GM21529 (cell line): ENCODE results near the gene GAREM2.

Source experiments
- ATAC-seq: cut with Tn5 transposase; IDR thresholded peaks from one replicate; pipeline ENCODE4 v1.9.1; 2021; ENCODE audit not compliant: unreplicated experiment

The GAREM2 gene

DNA sequence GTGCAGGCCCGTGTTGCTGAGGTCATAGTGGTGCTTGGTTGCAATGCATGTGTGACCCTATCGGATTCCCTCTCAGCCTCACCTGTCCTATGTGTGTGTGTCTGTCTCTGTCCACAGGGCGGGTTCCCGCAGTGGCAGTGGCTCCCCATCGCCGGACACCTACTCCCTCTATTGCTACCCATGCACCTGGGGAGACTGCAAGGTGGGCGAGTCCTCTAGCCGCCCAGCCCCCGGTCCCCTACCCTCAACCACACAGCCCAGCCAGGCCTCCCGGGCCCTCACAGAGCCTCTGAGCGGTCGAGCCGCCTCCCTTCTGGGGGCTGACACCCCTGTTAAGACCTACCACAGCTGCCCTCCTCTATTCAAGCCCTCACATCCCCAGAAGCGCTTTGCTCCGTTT, 14.2 kb downstream of the GAREM2 start:
- ATAC-seq: no peak

DNA sequence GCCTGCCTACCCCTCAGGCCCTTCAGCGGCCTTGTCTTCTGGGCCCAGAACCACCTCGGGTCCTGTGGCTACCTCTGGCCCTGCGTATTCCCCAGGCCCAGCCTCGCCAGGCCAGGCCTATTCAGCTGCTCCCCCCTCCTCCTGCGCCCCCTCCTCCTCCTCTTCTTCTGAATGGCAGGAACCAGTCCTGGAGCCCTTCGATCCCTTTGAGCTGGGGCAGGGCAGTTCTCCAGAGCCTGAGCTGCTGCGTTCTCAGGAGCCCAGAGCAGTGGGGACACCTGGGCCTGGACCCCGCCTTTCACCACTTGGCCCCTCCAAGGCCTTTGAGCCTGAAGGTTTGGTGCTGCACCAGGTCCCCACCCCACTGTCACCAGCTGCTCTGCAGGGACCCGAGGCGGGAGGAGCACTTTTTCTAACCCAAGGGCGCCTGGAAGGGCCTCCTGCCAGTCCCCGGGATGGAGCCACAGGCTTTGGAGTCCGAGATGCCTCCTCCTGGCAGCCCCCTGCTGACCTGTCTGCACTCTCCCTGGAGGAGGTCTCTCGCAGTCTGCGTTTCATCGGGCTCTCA, 14.7 kb downstream of the GAREM2 start:
- no peak for ATAC-seq

DNA sequence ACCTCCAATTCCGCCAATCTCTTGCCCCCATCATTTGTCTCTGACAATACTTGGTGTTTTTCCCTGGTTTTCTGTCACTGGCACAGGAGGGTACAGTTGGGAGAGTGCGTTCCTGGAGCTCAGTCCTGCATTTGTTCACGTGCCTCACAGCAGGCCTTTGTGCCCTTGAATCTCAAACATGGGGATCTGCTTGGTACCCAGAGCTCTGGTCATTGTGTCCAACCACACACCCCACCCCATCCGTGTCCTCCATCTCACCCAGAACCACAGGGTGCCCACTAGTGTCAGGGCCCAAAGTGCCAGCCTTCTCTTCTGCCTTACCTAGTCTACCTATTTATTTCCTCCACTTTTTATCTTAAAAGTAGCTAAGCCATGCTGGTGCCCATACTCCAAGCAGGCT, 16.2 kb downstream of the GAREM2 start:
- no peak for ATAC-seq

DNA sequence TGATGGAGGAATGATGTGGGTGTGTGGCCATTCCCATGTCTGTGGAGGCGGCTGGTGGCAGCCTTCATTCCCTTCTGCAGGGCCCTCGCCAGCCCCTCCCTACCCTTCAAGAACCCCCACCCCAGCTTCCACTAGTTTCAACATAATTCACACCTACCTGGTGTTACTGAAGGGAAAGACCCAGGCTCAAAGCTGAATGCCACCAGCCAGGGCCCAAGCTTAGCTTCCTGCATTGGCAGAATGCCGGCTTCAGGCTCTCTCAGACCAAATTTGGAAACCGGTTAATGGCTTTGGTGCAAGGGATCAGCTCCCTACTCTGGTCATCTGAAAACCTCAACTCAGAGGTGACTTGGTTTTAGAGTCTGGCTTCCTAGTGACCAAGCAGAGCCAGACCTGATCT, 16.9 kb downstream of the GAREM2 start:
- ATAC-seq: no peak

DNA sequence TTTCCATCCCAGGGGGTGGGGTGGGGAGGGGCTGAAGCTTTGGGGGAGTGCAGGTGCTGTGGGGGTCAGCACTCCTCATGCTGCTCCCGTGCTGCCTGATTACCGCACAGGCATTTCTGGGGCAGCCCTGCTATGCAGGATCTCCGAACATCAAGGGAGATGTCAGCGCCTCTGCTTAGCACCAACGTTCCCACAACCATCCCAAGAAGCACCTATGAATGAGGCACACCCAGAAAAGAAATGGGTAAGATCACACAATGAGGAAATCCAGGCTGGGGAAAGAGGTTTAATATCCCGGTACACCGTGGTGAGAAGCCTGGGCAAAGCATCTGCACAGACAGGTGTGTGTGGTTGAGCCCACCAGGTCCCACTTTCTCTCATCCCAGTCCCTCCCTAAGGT, 17.5 kb downstream of the GAREM2 start:
- no peak for ATAC-seq

DNA sequence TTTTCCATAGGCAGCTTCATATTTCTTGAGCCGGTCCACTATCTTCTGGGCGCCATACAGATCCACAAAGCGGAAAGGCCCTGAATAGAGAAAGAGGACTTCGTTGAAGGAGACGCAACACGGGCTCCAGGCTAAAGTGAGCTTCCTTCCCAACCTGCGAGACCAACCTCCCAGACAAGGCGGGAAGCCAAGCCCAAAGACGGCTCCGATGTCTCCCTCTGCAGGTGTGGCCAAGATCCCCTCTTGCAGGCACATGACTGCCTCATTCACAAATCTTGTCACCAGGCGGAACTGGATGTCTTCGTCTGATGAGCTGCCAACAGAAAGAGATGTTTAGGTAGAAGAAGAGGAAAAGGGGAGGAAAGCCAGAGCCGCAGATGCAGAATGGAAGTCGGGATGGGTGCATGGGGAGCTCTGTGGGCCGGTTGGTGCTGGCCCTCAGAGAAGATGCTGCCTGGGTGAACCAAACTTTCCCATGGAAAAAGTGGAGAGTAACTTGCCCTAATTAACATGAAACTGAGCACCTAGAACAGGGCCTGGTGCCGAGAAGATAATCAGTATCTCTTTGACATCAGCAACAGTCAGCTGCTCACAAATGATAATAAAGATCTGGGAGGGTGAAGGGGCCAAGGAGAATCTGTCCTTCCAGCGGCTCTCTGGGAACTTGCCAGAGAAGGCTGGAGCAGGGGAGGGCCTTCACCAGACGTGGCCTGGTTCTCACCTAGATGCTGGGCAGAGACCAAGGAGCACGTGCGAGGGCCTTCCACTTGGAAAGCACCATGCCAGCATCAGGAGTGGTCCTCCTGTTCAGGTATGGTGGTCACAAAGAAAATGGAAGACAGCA, 18.6 kb downstream of the GAREM2 start:
- no peak for ATAC-seq

DNA sequence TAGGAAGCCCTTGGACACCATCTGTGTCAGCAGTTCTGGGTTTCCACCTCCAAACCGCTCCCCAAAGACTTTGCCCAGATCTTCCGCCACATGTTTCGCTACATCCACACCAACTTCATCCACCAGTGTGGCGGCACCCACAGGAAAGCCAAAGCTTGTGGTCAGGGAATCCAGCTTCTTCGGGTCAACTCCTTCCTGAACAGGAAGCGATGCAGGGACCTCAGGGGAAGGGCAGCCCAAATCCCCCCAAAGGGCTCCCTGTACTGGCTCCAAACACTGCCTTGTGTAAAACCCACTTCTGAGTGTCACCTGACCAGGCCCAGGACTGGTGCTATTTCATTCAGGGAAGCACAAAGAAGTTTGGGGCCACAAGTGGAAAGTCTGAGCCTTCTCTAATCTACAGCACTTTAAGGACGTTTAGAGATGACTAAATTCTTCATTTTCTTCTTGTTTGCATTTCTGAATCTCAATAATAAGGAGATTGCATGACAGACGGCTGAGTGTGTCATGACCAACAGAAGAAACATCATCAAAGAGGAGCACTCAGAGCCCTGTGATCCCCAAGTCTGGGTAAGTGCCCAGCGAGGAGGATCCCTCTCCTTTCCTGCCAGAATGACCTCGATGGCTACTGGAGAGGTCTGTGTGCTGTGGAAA, 20.8 kb downstream of the GAREM2 start:
- no peak for ATAC-seq

DNA sequence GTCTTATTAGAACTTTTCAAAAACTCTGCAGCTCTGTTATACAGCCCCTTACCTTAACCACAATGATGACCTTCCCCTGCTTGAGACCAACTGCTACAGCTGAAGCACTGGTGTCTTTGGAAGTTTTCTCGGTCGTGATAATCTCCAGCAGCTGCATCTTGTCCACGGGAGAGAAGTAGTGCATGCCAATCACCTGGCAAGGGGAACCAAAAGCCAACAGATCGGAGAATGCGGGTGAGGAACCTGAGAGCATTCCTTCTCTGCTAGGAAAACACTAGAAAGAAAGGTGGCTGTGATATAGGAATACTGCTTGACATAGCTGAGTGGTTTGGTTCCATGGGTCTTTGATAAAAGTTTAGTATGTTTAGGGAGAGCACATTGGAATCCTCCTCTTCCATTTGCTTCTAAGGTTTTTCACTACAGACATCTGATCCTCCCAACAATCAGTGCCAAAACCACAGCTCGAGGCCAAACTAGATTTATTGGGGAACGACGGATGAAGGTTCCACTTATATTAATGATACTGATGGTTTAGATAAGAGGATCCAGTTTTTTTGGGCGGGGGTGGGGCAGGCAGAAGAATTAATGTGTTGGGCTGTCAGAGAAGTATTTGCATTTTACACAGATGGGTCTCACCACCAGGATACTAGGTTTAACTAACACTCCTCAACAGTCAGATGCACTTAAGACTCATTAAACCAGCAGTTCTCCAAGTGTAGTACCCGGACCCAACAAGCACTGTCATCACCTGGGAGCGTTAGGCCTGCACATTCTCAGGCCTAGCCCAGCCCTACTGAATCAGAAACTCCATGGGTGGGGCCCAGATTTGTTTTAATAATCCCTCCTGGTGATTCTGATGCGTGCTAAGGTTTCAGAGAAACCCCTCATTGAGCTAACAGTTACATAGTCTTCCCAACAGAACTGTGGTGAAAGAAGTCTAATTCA, 22.4 kb downstream of the GAREM2 start:
- no peak for ATAC-seq

DNA sequence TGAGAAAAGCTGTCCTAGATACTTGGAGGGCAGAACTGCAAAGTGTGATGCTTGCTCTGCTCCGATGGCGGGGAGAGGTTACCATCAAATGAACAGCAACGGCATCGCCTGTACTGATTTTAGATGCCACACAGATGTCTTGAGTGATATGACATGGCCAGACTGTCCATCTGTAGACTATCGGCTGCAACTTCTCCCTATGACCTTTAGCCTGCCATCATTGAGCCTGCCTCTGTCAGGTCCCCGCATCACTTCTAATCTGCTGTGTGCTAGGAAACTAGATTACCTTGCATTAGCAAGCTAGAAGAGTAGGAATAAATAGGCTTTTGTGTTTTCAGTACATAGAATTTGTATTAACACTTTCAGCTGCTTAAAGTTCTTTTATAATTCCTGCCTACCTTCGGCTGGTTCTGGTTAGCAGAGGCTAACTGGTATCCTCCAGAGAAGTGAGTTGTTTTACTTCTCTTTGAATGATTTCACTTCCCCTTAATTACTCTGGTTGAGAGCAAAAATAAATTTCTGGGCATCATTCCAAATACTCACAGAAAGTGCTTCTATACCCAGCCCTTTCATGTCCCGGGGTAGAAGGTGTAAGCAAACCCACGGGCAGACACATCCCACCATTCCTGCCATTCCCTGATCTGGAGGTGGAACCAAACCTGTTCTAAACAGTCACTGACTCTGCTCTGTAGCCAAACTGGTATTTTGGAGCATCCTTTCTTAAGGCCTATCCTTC, 24.0 kb downstream of the GAREM2 start:
- ATAC-seq: no peak

DNA sequence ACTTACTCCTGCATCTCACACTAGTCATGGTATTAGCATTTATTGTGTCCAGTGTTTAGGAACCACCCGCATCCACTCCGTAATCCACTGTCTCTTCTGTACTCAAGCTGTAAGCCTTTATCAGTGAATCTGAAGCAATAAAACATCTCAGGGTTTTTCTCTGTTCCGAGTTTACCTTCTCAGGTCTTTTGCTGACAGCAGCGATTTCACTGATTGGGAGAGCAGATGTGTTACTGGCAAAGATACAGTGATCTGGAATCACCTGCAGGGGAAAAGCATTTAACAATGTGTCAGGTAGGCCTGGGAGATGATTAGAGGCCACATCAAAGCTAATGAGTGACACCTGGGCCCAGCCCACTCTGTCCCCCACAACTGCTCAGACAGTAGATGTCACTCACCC, 24.6 kb downstream of the GAREM2 start:
- no peak for ATAC-seq

DNA sequence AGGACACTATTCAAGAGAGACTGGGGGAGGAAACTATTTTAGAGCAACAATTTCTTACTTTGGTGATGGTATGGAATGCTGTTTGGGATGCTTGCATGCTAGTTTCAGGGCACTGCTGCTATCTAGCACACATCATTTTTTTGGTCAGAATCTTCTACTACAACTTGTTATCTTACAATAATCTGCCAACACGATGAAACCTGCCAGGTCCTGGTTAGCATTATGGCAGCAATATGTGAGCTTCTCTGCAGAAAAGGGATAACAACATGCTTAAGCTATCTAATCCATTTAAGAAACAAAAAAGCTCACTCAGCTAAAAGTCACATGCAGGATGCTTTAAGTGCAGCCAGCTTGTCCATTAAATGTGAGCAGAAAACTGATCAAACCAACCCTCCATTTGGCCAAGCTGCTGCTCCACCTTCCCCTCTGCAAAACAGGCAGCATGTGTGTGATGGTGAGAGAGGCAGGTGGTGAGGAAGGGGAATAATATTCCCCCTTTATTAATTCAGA, 30.1 kb downstream of the GAREM2 start:
- ATAC-seq: no peak

DNA sequence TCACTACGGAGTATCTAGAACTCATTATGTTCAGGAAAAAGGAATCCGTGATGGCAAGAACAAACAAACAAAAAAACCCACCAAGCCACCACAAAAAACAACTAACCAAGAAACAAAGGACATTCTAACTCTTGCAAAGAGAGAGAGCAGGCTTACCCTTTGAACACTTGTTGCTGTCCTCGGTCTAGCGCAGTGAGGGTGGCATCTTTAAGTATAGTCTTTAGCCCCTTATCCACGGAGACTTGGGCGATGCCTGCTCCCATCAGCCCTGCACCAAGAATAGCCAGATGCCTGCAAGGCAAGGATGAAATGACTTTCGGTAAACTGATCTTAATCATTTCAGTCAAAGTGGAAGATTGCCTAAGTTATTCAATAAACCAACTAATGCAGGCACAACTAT, 31.0 kb downstream of the GAREM2 start:
- no peak for ATAC-seq

DNA sequence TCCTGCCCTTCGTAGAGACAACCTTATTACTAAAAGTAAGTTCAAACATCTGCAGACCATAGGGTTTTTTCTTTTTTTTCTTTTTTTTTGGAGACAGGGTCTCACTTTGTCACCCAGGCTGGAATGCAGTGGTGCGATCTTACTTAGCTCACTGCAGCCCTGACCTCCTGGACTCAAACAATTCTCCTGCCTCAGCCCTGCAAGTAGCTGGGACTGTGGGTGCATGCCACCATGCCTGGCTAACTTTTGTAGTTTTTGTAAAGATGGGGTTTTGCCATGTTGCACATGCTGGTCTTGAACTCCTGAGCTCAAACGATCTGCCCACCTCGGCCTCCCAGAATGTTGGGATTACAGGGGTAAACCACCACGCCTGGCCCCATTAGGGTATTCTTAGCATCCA, 39.1 kb downstream of the GAREM2 start:
- ATAC-seq: no peak

DNA sequence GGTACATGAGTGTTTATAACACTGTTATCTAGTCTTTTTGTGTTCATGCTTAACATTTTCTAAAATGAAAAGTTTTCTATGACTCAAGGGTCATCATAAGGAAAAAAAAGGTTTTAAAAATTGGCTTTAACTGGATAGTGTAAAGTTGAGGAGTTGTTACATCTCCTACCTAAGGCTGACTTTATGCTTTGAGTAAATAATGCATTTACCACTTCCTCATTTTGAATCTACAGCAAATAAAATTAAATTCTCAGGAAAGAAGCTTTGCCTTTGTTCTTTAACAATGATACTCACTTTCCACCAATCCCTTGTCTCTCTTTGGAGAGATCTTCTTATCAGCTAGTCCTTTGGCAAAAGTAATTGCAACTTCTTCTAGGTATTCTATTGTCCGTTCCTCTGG, 41.9 kb downstream of the GAREM2 start:
- ATAC-seq: no peak

DNA sequence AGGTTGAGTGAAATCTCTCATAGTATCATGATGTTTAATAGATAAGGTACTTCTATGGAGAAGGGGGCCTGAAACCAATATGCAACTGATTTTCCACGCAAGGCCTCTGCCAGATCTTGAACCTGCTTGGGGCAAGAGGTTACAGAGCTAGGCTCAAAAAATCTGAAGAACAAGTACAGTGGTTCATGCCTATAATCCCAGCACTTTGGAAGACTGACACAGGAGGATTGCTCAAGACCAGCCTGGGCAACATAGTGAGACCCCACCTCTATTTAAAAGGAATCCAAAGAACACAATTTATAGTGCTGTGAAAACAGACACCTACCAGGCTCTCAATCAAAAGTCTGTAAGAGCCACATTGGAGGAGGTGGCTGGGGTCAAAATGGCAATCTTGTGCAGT, 42.9 kb downstream of the GAREM2 start:
- ATAC-seq: no peak

DNA sequence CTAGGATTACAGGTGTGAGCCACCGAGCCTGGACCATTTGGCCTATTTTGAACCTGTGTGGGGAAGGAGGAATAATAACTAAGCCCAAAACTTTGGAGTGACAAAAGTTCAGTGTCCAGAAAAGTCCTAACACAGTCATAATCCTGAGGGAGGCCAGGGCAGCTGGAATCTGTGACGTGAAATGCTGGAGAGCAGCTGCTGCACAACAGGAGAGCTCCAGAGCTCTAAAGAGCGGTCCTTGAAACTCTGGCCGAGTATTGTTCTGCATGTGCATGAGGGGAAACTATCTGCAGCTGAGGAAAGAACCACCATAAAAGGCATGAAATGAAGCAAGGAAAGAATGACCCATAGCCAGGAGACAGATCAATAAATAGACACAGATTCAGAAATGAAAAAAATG, 43.7 kb downstream of the GAREM2 start:
- ATAC-seq: no peak

DNA sequence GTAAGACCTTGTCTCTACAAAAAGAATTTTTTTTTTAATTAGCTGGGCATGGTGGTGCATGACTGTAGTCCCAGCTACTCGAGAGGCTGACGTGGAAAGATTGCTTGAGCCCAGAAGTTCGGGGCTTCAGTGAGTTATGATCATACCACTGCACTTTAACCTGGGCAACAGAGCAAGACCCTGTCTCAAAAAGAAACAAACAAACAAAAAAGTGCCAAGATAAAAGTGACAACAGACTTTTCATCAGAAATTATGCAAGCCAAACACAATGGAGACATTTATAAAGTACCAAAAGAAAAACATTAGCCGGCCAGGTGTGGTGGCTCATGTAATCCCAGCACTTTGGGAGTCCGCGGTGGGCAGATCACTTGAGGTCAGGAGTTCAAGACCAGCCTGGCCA, 44.8 kb downstream of the GAREM2 start:
- ATAC-seq: no peak

DNA sequence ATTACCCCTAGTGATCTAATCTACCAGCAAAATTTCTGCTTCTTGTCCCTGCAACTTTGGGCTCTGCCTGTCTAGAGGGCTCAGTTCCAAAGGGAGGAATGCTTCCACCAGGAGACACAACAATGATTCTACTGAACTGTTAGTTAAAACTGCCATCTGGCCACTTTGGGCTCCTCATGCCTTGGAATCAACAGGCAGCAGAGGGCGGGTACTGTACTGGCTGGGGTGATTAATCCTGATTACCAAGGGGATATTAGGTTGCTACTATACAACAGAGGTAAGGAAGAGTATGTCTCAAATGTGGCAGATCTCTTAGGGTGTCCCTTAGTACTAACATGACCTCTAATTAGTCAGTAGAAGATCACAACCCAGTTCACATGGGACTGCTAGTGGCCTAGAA, 50.1 kb downstream of the GAREM2 start:
- no peak for ATAC-seq

DNA sequence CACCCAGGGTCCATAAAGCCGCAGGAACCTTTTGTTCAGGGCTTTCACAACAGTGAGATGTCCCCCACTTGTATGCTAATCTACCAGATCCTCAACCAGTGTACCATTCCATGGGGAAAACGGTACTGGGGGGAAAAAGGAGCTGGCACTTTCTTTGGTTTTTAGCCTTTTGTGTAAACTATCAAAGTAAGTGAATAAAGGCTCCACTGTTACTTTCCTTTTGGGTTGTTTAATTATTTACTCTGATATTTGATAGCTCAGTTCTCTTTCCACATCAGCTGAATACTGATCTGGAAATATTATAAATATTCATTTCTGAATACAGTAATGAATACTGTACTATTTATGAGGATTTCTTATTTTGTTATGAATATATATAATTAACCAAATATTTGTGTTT, 51.2 kb downstream of the GAREM2 start:
- no peak for ATAC-seq

DNA sequence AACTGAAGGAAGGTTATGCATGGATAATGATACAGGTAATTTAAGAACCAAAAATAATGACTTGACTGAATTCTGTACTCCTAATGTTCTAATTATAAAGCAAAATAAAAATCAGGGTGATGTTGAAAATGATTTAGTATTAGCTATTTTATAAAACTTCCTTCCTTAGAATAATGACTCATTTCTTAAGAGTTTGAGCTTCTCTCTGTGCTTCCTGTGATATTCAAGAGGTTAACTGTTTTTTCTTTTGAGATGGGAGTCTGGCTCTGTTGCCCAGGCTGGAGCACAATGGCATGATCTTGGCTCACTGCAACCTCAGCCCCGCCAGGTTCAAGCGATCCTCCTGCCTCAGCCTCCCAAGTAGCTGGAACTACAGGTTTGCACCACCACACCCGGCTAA, 56.7 kb downstream of the GAREM2 start:
- no peak for ATAC-seq
